Activated CD8-positive, alpha-beta memory T cell treated with anti-CD3 and anti-CD28 coated beads, Interleukin-2, amount 50 U/mL, for 24 hours (primary cell): ENCODE results near the gene CPB2.

ENCODE experiments used
- DNase-seq: peaks from one replicate; pipeline ENCODE4 v3.0.0-alpha.2; 2020; ENCODE audit errors: extremely low read depth

The CPB2 gene, protein sequence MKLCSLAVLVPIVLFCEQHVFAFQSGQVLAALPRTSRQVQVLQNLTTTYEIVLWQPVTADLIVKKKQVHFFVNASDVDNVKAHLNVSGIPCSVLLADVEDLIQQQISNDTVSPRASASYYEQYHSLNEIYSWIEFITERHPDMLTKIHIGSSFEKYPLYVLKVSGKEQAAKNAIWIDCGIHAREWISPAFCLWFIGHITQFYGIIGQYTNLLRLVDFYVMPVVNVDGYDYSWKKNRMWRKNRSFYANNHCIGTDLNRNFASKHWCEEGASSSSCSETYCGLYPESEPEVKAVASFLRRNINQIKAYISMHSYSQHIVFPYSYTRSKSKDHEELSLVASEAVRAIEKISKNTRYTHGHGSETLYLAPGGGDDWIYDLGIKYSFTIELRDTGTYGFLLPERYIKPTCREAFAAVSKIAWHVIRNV

DNA sequence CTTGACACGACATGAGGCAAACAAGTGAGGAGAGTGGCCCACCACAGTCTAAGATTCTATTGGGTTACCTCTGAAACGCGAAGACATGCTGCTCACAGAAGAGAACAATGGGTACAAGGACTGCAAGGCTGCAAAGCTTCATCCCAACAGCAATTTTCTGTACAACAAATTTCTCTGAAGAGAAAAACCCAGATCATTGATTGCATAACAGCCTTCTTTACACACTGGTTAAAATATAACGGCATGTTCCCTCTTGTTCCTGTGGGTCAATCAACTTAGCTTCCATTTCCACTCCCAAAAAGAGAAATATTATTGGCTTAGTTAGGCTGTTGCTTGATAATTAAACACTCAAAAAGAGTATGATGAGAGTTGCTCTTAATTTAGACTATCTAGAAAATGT is at the start of gene CPB2:
CPB2 (minus strand) TSS at position 166 of the 400 bp plus-strand sequence; CDS start at position 142, 24 bp downstream.
- no peak for DNase-seq

DNA sequence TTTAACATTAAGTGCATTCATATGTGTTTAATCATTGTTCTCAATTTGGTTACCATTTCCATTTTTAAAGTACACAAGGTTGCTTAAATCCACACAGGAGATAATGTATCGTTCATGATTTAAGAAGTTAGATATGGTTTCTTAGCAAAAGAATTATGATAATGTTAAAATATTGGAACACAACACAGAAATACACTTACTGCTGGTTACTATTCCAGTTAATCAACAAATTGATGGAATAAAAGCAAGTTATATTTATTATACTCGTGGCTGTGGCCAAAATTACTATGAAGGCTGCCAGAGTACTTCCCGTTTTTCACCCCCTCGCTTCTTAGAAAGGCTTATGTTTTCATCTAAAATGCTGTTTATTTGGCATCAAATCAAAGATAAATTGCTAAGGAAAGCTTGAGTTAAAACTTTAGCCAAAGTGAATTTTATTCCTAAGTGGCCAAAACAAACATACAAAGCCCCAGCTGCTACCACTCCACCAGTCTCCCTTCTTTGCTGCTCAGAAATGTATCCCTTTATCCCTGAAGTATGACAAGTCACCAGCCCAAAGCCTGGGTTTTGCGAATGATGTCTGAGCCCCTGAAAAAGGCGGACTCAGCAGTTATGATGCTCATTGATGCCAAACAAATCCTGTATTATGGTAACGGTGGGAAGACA is 49.4 kb upstream of the CPB2 start:
- DNase-seq = no peak

DNA sequence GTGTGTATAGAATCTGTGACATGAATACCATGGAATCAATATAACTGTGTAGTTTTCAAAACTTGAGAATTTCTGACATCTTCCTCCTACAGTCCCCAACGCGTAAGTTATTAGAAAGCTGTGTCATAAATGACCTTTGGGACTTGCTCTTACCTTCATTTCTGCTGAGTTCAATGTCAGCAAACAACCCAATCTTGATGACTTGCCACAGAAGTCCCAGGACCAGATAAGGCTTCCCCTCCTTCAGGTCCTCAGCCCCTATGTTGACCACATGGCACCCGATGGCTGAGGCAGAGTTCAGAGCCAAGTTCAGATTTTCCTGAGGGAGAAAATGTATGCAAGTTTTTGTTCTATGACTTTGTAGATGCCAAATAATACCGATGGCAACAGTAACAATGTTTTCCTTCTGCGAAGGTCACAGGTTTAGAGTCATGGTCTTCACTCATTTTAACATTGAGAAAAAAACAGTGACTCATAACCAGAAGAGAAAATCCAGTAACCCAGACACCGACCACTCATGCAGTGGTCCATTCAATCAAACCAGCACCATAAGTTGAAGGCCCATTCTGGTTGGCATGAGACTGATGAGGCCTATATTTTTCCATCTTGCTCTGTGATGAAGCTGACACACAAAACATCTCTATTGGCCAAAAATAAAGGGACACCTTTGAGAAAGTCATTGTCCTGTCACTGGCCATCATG is 47.9 kb upstream of the CPB2 start:
- DNase-seq = no peak

DNA sequence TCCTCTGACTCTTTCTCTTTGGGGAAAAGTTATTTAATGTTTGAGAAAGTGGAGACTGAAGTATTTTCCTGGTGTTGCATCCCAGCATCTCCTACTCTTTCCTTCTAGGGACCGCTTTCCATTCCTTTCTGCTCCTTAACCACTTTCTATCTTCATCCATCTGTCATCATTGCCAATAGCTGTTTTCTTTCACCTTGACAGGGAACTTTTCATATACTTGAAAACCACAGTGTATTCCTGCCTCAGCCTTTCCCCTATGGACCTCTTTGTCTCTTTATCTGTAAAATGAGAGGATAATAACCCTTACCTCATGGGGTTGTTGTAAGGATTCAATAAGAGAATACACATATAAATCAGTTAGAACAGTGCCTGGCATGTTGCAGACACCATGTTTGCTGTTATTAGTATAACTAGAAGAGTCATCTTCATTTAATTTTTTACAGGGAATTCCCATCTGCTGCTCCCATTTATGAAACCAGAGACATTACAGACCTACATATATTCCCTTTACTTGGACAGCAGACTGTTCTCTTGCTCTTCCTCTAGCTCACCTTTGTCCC is 45.4 kb upstream of the CPB2 start:
- DNase-seq = no peak

DNA sequence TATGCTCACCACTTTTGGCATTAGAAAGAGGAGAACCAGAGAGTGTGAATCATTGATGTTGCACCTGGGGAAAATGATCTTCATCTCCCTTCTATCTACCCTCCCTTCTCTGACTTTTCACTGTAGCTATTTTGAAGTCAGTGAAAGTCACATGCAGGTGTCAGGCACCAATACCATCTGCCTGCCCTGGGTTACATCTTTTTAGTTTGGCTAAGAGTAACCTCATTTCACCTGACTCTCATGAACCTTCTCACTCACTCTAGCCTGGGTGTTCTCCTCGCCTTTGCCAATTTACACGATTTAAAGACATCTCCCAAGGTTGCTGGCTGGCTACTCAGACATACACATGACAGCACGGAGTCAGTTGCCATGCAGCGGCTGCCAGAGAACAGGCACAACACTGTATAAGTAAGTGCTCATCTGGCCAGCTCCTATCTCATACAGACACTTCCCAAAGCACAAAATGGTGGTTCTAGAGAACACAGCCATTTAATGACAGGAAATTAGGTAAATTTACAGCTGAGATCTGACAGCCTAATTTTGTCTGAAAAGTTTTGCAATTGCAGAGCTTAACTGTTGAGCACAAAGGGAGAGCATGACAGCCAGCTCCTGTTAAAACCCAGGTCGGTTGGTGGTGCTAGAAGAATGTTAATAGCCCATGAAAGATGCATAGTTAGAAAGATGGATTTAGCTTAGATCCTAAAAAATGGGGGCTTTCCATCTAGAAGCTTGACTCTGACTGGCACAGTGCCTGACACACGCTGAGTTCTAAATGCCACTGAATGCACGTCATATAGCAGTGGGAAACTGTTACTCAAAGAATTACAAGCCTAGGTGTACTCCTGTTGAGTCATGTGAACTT is 44.7 kb upstream of the CPB2 start:
- DNase-seq = no peak

DNA sequence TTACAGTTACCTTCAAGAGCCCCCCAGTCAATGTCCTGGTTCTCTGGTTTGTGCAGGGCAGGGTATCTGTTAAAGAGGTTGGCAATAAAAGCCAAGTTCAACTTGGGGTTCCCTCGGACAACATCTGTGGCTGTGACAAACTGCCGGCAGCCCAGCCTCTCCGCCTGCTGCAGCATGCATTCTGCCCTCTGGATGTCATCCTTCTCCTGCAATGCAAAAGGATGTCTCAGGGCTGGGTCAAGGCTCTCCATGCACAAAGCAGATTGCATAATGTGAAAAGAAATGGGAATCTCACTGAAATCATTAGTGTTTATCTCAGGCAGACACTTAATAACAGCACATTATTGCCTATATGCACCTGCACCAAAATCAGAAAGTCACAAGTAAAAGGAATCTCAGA is 42.1 kb upstream of the CPB2 start:
- DNase-seq = no peak

DNA sequence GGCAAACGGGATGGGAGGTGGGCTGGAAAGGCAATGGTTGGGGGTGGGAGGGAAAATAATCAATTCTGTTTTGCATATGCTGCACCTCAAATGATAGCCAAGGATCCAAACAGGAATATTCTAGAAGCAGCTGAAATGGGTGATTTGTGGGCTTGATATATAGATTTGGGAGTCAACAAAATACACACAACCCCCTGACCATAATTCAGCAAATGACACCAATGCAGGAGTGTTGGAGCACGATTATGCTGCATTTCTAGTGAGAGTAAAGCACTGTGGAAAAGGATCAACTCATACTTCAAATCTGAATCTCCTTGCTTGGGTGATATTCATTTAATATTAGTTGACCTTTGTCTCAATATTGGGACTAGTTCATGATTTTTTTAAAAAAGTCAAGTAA is 41.1 kb upstream of the CPB2 start:
- DNase-seq = no peak

DNA sequence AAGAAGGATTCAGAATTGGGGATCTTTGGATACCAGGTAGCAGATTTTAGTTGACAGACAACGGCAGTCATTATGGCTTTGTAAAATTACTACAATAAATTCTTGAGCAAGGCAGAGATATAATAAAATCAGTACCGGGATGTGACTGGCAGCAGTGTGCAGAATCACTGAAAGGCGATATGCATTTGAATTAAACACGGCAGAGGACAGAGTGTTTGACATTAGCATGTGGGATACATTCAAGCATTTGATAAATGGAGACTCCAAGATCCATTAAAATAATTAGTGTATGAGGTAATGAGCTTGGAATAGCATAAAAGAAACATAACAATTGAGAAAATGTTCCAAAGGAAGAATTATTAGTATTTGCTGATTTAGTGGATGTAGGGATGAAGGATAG is 40.3 kb upstream of the CPB2 start:
- DNase-seq = no peak

DNA sequence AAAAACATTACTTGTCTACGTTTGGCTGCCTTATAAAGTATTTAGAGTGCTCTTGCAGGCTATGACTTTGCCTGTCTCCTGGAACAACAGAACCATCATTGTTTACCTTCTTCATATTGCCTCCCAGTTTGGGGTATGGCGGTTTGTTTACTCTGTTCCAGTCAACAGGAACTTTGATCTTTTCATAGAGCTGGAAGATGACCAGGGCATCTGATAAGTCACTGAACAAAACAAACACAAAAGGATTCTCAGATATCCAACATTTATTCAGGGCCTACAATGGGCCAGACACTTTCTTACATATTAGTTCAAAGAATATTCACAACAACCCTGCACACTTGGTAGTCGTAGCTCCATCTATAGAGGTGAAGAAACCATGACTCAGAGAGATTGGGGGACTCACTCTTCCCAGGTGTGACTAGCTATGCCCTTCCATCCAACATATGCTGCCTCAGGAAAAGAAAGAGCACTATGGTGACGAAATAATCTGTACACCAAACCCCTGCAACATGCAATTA is 38.4 kb upstream of the CPB2 start:
- no peak for DNase-seq

DNA sequence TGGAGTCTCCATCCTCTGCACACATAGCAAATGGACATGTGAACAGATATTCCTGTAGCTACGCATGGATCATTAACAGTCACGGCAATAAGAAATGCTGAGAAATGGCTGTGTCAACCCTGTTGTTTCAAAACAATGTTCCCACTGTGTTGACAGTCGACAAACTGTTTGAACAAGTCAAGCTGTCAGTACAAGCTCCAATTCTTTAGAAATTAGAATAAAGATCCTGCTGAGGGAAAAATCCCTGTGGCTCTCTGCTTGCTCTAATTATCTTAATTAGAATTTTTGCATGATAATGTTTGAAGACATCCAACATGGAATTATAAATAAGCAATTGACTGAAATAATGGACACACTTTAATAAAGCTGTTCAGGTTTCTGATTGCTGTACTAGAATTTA is 37.9 kb upstream of the CPB2 start:
- DNase-seq = no peak

DNA sequence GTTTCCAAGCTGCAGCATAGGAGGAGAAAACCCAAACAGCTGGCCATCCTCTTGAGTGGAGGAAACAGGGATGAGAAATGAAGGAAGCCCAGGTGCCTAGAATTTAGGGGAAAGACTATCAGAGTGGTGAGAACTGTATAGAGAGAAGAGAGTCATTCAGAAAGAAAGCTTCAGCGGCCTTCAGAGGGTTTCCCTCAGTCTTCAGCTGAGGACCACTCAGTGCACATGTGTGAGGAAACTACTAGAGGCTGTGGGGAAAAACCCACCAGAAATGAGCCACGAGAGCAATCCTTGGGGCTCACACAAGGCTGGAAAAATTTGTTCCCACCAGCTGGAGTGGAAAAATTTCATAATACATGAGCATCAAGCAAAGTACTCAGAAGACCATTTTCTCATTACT is 35.2 kb upstream of the CPB2 start:
- DNase-seq = no peak

DNA sequence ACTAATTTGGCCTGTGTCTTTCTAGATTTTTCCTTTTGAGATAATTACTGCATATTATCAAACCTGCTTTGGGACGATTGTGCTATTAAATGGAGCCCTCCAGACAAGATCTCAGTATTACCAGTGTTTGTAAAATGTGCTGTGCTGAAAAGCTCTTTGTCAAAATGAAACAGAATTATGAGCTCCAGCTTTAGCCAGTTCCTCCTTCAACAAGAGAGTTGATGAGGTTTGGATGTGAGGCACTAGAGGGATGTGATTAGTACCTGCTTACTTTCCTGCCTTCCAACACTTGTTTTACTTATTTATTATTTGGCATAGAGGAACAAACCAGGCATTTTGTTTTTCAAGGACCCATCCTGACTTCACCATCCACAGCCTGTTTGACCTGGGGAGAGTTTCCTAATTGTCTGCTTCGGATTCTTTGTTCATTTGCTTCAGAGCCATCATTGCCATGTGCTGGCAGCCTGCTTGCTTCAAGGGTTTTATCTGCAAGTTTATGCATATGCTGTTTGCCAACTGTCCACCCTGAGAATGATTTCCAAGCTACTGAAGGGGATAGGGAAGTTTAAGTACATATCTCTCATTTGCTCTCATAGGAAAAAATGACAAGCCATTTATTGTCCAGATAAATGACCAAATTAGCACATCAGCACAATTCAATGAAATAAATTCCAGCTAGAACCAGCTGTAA is 32.9 kb upstream of the CPB2 start:
- no peak for DNase-seq

DNA sequence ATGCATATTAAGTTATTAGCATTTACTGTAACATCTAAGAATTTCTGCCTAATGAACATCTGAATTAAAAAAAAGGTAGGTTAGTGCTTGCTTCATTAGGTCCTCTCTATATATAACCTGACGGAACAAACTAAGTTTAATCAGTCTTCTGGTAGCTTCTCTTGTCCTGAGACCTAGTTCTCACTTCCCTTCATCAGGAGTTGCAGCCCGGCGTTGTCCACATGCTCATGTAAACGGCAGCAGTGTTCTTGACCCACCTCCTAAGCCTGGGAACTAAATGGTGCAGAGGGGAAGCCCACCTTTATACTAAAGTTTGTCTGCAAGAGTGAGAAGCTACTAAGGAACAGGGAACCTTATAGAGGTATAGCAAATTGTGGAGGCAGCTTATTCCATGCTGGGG is 31.9 kb upstream of the CPB2 start:
- DNase-seq = no peak

DNA sequence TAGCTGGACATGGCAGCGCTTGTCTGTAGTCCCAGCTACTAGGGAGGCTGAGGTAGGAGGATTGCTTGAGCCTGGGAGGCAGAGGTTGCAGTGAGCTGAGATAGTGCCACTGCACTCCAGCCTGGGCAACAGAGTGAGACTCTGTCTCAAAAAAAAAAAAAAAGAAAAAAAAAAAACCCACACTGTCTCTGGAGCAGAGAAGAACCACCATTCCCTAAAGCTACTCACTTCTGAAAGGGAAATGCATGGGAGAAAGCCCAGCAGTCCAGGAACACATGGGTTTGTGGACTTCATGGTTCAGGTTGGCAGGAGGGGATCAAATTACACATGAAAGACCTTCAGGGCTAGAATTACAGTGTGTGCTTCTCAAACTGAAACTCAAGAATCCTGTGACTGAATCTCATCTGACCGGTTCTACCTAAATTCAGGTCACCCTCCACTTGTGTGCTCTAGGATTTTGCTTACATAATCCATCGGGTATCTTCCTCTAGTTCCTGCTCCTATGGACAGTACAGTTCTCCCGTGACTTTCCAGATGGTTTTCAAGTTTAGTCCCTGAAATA is 30.2 kb upstream of the CPB2 start:
- no peak for DNase-seq

DNA sequence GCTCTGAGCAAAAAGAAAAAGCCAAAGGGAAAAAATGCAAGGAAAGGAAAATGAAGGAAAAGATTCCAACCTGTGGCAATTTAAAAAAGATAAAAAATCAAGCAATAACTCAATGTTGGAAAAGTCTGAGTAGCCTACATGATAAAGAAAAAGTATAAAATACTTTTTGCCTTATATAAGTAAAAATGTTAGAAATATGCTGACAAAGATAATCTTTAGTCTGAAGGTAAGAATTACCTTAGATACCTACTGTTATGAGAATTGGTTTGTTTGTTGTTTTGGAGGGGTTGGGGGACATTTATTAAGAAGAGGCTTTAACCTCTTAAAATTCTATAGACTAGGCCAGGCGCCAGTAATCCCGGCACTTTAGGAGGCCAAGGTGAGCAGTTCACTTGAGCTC is 29.7 kb upstream of the CPB2 start:
- no peak for DNase-seq

DNA sequence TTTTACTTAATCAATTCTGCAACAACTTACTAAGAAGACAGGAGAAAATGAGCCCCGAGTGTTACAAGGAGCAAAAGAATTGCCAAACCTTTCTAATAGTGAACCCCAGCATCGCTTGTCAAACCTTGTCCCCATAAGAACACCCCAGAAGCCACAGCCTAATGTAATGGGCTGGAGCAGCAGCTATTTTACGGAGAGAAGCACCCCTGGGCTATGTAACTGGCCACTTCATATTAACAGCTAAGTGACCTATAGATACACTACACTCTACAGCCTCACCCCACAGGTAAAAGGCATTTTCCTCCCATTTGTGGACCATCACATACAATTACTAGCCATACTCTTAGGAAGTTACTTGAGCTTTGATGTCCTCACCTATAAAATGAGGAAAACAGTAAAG is 27.3 kb upstream of the CPB2 start:
- no peak for DNase-seq

DNA sequence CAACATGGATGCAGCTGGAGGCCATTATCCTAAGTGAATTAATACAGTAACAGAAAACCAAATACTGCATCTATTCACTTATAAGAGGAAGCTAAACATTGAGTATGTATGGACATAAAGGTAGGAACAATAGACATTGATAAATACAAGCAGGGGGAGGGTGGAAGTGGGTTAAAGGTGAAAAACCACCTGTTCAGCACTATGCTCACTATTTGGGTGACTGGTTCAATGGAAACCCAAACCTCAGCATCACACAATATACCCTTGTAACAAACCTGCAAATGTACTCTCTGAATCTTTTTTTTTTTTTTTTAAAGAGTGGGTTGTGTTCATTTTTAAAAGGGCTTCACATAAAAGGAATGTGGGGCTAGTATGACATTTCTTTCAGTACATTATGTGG is 26.9 kb upstream of the CPB2 start:
- DNase-seq = no peak

DNA sequence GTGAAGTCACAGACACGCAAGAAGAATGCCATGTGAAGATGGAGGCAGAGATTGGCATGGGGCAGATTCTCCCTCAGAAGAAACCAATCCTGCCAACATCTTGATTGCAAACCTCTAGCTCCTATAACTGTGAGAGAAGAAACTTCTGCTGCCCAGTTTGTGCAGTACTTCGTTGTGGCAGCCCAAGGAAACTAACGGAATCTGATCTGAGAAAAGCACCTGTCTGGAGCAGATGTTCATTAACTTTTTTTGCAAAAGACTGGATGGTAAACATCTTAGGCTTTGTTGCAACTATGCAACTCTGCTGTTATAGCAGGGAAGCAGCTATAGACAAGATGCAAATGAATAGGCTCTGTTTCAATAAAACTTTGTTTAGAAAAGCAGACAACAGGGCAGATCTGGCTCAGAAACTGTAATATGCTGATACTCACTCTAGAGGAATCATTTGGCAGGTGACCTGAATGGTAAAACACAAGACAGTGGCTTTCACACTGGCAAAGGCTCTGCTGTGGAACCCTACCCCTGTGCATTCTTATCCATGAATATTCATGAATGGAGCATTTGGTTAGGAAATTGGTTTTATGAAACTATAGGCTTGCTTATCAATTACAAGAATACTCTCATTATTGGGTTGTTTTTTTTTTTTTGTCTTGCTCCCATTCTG is 25.3 kb upstream of the CPB2 start:
- DNase-seq = no peak

DNA sequence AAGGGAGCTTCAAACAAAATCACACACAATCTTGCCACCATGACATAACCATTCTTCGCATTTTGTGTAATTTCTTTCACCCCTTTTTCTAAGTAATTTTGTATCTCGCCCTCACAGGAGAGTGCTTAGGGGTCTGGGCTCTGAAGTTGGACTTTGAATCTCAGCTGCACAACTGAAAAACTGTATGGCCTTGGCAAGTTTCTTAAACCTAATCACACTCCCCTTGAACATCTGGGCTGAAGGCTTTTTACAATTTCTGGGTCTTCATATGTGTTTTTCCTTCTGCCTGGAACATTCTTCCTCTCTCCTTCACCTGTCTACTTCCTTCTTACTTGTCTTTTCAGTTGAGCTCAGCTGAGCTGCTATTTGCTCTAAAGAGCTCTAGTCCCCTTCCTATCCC is 24.3 kb upstream of the CPB2 start:
- no peak for DNase-seq
